GM19455 (cell line): Measurements from ENCODE around the gene EML5.
A peak's percentile ranks its signal among the peaks of the same experiment; 100 is the strongest.

Source experiments
- ATAC-seq: cut with Tn5 transposase; IDR thresholded peaks from one replicate; pipeline ENCODE4 v1.9.1; 2021; ENCODE audit not compliant: unreplicated experiment

EML5 gene

DNA sequence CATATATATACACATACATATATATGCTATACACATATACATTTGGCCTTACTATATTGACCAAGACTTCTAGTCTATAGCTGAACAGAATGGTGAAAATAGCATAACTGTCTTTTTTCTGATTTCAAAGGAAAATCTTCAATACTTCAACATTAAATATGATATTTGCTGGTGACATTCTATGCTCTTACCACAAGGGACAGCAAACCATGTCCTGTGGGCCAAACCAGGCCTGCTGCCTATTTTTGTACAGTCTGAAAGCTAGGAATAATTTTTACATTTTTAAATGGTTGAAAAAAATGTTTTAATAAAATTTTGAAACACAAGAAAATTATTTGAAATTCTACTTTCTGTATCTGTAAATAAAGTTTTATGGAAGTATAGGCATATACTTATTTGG is 63.6 kb downstream of the EML5 start:
- ATAC-seq: no peak

- ATAC-seq: no peak
Measured at GRCh38 chr14:88727057-88727456, 65.7 kb downstream of the EML5 start.

DNA sequence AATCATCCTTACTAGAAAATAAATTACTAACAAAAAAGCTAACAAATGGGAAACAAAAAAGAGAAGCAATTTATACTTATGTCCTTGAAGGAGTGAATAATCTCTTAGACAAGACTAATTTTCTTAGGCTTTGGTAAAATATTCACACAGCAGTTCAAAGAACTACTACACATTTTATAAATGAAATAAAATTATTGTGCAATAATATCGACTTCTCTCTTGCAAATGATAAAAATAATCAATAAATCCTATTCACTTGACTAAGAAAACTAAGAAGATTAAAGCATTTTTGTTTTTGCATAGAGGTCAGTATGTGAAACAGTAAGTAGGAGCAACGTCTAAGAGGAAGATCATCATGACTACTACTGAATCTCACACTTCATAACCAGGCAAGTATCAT is 82.0 kb downstream of the EML5 start:
- no peak for ATAC-seq

- no peak for ATAC-seq
Measured at GRCh38 chr14:88707088-88707487, 85.7 kb downstream of the EML5 start.

DNA sequence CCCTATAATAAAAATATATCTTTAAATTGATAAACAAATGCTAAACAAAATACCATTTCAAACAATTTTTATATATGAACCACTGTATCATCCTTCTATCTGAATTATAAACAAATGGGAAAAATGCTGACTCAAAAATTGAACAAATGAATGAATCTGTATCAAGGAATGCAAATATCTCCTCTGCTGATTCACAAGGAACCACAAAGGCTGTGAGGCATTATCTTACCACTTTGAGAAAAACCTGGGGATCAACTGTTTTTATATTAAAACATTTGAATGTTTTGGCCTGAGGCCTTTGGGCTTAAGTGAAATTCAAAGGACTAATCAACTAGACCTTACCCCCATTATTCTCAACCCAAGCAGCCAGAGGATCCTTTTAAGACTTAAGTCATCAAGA is 86.3 kb downstream of the EML5 start:
- ATAC-seq: no peak

DNA sequence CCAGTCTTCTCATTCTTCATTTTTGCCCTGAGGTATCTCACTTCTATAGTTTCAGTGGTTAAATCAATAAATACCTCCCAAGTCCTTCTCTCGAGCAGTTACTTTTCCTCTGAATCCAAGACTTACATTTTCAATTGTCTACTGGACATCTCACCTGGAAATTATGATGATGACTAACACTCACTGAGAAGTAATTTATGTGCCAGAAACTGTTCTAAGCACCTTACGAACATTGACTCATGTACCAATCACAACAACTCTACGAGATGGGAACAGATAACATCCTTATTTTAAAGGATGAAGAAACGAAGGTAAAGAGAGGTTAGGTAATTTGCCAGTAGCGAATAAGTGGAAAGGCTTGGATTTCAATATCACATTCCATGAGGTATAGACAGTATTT is 94.1 kb downstream of the EML5 start:
- ATAC-seq: no peak

DNA sequence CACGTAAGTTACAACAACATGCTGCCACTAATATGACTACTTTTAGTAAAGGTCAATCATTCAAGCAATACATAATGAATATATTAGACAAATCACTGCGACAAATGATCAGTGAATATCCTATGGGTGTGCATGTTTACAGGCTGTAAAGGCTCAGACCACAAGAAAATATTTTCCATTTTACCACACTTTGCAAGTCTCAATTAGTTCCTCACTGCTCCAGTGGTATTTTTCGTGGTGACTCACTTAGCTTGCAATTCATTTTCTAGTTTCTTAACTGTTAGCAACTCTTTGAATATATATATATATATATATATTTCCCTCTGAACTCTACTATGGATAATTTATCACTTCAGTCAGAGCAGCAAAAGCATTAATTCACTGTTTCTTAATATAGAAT is 96.9 kb downstream of the EML5 start:
- no peak for ATAC-seq

- no peak for ATAC-seq
Measured at GRCh38 chr14:88688386-88688785, 104.4 kb downstream of the EML5 start.

GRCh38 chr14:88683119-88683518 is 109.6 kb downstream of the EML5 start:
- ATAC-seq: no peak

- ATAC-seq: no peak
Measured at GRCh38 chr14:88682495-88683114, 110.1 kb downstream of the EML5 start.

- no peak for ATAC-seq
Measured at GRCh38 chr14:88681755-88682494, 110.8 kb downstream of the EML5 start.

DNA sequence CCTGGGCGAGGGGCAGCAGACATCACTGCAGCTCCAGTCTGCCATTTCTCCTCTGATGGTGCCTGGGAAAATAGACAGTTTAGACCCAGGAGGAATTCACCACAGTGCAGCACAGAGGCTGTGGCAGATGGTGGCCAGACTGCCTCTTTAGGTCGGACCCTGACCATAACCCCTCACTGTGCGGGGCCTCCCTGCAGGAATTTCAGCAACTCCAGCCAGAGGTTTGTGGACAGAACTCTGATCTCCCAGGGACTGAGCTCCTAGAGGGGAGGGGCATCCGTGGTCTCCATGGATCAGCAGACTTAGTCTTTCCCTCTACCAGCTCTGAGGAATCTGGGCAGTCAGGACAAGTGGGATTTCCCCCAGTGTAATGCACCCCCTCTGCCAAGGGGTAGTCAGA is 123.4 kb downstream of the EML5 start:
- no peak for ATAC-seq

DNA sequence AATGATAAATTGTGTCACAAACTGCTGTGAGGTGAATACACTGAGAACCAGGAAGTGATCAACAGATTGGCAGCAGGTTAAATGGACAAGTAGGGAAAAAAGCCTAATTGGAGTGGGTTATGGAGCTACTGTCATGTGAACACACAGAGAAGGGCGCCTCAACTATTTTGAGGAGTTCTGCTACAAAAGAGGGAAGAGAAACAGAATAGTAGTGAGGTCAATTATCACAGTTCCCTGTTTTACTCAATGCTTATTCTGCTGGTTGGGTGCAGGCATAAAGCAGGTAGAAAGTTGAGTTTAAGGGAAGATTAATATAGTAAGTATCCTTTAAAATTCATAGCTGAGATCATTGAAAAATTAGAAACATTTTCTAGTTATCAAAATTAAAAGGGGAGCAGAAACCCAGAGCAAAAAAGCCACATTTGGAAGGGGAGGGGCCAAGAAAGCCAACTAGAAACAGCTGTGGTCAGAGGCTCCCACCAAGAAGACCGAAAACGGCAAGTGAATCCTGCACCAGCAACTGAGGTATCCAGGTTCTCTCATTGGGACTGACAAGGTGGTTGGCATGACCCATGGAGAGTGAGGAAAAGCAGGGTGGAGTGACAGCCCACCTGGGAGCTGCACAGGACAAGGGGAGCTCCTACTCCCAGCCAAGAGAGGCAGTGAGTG is 124.2 kb downstream of the EML5 start:
- ATAC-seq: peak; percentile 52

DNA sequence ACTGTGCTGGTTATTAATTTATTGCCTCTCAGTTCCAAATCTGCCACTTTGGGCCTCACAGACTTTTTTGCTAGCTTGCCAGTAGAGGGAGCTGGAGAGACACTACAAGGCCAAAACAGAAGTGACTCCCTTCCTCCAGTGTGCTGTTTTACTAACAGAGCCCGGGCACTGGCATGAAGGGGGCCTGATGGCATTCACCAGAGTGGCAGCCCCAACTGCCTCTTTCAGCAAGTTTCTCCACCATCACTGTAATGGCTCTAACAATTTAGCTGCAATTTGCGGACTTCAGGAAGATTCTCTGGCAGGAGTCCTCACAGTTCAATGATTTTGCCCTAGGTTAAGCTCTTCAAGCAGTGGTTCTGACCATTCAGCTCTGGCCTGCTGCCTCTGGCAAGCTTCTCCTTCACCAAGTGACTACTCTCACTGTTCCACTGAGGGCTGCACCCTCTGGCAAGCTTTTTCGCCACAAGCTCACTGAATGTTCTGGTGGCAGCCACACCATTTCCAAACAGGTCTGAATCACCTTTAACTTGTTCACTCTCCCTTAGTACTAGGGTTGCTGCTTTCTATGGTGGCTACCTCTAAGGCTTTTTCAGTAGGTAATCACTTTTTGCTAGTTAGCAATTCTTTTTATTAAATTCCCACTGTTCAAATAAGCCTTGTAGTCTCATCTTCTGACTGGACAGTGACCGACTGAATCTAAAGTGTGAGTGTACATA is 125.0 kb downstream of the EML5 start:
- peak; percentile 81 for ATAC-seq

DNA sequence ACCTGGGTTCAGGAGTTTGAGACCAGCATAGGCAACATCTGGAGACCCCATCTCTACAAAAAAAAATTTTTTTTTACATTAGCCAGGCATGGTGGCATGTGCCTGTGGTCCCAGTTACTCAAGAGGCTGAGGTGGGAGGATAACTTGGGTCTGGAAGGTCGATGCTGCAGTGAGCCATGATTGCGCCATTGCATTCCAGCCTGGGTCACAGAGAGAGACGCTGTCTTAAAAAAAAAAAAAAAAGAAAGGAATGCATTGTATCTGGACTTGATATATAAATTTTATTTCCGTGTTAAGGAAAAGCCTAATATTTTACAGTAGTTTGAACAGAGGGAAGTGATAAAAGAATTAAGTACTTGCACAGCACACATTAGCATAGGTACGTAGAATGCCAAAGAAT is 132.7 kb downstream of the EML5 start:
- no peak for ATAC-seq

GRCh38 chr14:88639221-88639620 is 153.5 kb downstream of the EML5 start:
- no peak for ATAC-seq

- ATAC-seq: no peak
Measured at GRCh38 chr14:88632512-88632911, 160.2 kb downstream of the EML5 start.

GRCh38 chr14:88631091-88631490 is 161.7 kb downstream of the EML5 start:
- ATAC-seq: no peak

- peak; percentile 55 for ATAC-seq
Measured at GRCh38 chr14:88630565-88630964, 162.2 kb downstream of the EML5 start.

DNA sequence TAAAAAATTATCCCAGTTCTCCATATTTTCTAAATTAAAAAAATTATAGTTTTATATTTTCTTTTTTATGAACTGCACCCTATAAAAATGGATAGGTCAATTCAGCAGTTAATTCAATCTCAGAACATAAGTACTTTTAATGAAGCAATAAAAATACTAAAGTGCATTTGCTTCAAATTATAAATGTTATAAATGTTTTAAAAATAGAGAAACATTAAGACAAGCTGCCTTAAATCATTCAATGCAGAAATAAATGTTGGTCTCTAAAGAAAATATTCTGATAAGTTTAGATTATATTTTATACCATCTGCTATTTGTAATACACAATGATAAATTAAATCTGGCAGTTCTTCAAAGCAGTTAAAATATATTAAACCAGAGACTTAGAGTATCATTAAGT is 164.3 kb downstream of the EML5 start:
- no peak for ATAC-seq

DNA sequence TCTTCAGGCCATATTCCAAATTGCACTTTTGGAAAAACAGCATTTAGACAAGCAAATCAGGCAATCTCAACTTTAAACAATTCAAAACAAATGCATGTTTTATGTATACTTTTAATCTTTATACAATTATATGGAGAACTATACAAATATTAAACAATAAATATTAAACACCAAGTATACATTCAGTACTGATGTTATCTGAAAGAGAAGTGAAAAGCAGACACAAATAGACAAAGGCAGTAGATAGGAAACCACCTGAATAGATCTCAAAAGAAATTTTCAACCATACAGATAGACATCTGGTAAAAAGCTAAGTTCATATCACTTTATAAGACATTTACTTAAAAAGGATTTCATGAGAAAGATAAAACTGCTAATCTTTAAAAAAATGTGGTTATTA is 164.7 kb downstream of the EML5 start:
- ATAC-seq: no peak

- no peak for ATAC-seq
Measured at GRCh38 chr14:88625671-88626070, 167.1 kb downstream of the EML5 start.
